Measurements from ENCODE around the gene TAS2R41. TPM values are rescaled to one million over a fixed set of nuclear protein-coding genes. Genes with fewer than 3 reads are reported as not detected.
"Not testable (repeated sequence)": the region's sequence is repeated elsewhere in the genome, so short reads cannot be mapped to it uniquely, and the experiment has no call there.

Gene TAS2R41
- total and polyA plus RNA-seq, 2 of the 4 experiments (the other 2 are of a cell fraction): not detected

DNA sequence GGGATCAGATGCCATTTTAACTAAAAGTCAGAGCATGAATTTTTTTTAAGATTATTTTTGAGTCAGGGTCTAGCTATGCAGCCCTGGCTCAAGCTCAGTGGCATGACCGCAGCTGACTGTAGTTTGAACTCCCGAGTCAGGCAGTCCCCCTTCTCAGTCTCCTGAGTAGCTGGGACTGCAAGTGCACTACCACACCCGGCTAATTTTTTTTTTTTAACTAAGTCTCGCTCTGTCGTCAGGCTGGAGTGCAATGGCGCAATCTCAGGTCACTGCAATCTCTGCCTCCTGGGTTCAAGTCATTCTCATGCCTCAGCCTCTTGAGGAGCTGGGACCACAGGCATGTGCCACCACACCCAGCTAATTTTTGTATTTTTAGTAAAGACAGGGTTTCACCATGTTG lies 7.8 kb downstream of the TAS2R41 start:
- H3K79me1 ChIP-seq (ENCODE audit: low read depth in 1 of 2, low read length in 2 of 2): no peaks in the 10 kb centered on the region
- no peak overlapping the region for H2BK20ac ChIP-seq (ENCODE audit: low read depth, low read length)
- no peak overlapping the region for H3K4ac ChIP-seq (ENCODE audit: low read depth, low read length)
- no peak overlapping the region for H3K14ac ChIP-seq (replicated peaks; ENCODE audit: low read depth, low read length)
- no peak overlapping the region for H2BK5ac ChIP-seq (ENCODE audit: low read depth, low read length, poor library complexity, severe bottlenecking)
- no peak overlapping the region for H2AFZ ChIP-seq (replicated peaks; ENCODE audit: low read length, poor library complexity)
- no peak overlapping the region for H4K5ac ChIP-seq (ENCODE audit: low read depth, low read length)
- no peaks in the 10 kb centered on the region for H3K36me3 ChIP-seq (ENCODE audit: control insufficient read depth, insufficient read depth, low read length)
- no peaks in the 10 kb centered on the region for H3K9me1 ChIP-seq (ENCODE audit: insufficient read depth, low read length)
- H3K4me2 ChIP-seq (ENCODE audit: low read depth, low read length): no peak overlapping the region
- peaks cover 4% of the 10 kb centered on the region for H3K4me1 ChIP-seq (ENCODE audit: control insufficient read depth, insufficient read depth, low read length)
- H2BK120ac ChIP-seq (ENCODE audit: low read depth, low read length): no peak overlapping the region
- POLR2A ChIA-PET (ENCODE audit: unreplicated experiment): no interaction called here
- dilution Hi-C loops (cut with HindIII; ENCODE audit: low sequenced_read_pairs, unreplicated experiment): no loop called here
- peak; percentile 82 for TF ChIP-seq CEBPB (IDR thresholded peaks at IDR 0.05; ENCODE audit: low read depth, low read length)
- TF ChIP-seq, protein P1, sequence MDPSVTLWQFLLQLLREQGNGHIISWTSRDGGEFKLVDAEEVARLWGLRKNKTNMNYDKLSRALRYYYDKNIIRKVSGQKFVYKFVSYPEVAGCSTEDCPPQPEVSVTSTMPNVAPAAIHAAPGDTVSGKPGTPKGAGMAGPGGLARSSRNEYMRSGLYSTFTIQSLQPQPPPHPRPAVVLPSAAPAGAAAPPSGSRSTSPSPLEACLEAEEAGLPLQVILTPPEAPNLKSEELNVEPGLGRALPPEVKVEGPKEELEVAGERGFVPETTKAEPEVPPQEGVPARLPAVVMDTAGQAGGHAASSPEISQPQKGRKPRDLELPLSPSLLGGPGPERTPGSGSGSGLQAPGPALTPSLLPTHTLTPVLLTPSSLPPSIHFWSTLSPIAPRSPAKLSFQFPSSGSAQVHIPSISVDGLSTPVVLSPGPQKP (IDR thresholded peaks at IDR 0.05; ENCODE audit: borderline replicate concordance, low read depth, low read length): no peak
- no peak overlapping the region for H4K91ac ChIP-seq (ENCODE audit: insufficient read depth, low read depth, low read length)
- no peak overlapping the region for H3K4me3 ChIP-seq (ENCODE audit: insufficient read depth, low read depth, low read length)
- ATAC-seq (ENCODE audit: low read depth): peak; percentile 46
- H3K27me3 ChIP-seq (ENCODE audit: control insufficient read depth, insufficient read depth, low read length): no peaks in the 10 kb centered on the region
- intact Hi-C loops (cut with micrococcal nuclease): loop anchor here (5.0 kb wide), 1 partner anchor 73 kb away; no protein-coding TSS in a partner anchor
- no peaks in the 10 kb centered on the region for H4K20me1 ChIP-seq (ENCODE audit: insufficient read depth, low read length)
- H2AK5ac ChIP-seq (ENCODE audit: low read depth, low read length): no peak overlapping the region
- WGBS, 2 experiments (ENCODE audit: extremely low coverage in 2 of 2, insufficient read length in 1 of 2): 80% methylated on average over 1 of the region's 6 CpGs; no CpG with 5 or more reads in 1 of the 2 experiments
- CTCF ChIA-PET: no interaction called here
- in situ Hi-C loops (cut with MboI; ENCODE audit: low sequenced_read_pairs): no loop called here
- peak; percentile 54 for DNase-seq
- no peak overlapping the region for H3K9ac ChIP-seq (ENCODE audit: low read depth, low read length)
- no peak overlapping the region for H4K8ac ChIP-seq (ENCODE audit: low read depth in 2 of 2, low read length in 2 of 2)
- no peak overlapping the region for H3K56ac ChIP-seq (ENCODE audit: extremely low read depth, insufficient read depth, low read length)
- no peaks in the 10 kb centered on the region for H3K9me3 ChIP-seq (ENCODE audit: control insufficient read depth, insufficient read depth, low read length)
- no peak overlapping the region for H2AK9ac ChIP-seq (replicated peaks; ENCODE audit: low read depth, low read length, poor library complexity)
- no peak overlapping the region for H3K18ac ChIP-seq (ENCODE audit: low read depth, low read length)
- BruUV-seq (replicated peaks): no TSS peak
- H3K23ac ChIP-seq (ENCODE audit: low read depth, low read length): no peak overlapping the region
- H3K27ac ChIP-seq (ENCODE audit: insufficient read depth, low read length): no peak overlapping the region
- H2BK15ac ChIP-seq (ENCODE audit: low read depth, low read length): no peak overlapping the region

GRCh38 chr7:143486266-143486665 lies 8.6 kb downstream of the TAS2R41 start:
- H2AFZ ChIP-seq (replicated peaks; ENCODE audit: low read length, poor library complexity); H2BK5ac ChIP-seq (ENCODE audit: low read depth, low read length, poor library complexity, severe bottlenecking); H2BK20ac ChIP-seq (ENCODE audit: low read depth, low read length); H3K9ac ChIP-seq (ENCODE audit: low read depth, low read length); H4K91ac ChIP-seq (ENCODE audit: insufficient read depth, low read depth, low read length); H3K27ac ChIP-seq (ENCODE audit: insufficient read depth, low read length); H3K23ac ChIP-seq (ENCODE audit: low read depth, low read length); BruUV-seq (replicated peaks); H3K36me3 ChIP-seq (ENCODE audit: control insufficient read depth, insufficient read depth, low read length); dilution Hi-C loops (cut with HindIII; ENCODE audit: low sequenced_read_pairs, unreplicated experiment); H3K9me3 ChIP-seq (ENCODE audit: control insufficient read depth, insufficient read depth, low read length); DNase-seq; H2AK9ac ChIP-seq (replicated peaks; ENCODE audit: low read depth, low read length, poor library complexity); H4K5ac ChIP-seq (ENCODE audit: low read depth, low read length); H3K4me3 ChIP-seq (ENCODE audit: insufficient read depth, low read depth, low read length); H3K56ac ChIP-seq (ENCODE audit: extremely low read depth, insufficient read depth, low read length); POLR2A ChIA-PET (ENCODE audit: unreplicated experiment); H4K8ac ChIP-seq (ENCODE audit: low read depth in 2 of 2, low read length in 2 of 2); H3K14ac ChIP-seq (replicated peaks; ENCODE audit: low read depth, low read length); H4K20me1 ChIP-seq (ENCODE audit: insufficient read depth, low read length); in situ Hi-C loops (cut with MboI; ENCODE audit: low sequenced_read_pairs); ATAC-seq (ENCODE audit: low read depth); H3K79me1 ChIP-seq (ENCODE audit: low read depth in 1 of 2, low read length in 2 of 2); H2BK120ac ChIP-seq (ENCODE audit: low read depth, low read length); H2AK5ac ChIP-seq (ENCODE audit: low read depth, low read length); CTCF ChIA-PET; H3K4me2 ChIP-seq (ENCODE audit: low read depth, low read length); H3K4me1 ChIP-seq (ENCODE audit: control insufficient read depth, insufficient read depth, low read length); H2BK15ac ChIP-seq (ENCODE audit: low read depth, low read length); H3K27me3 ChIP-seq (ENCODE audit: control insufficient read depth, insufficient read depth, low read length); H3K9me1 ChIP-seq (ENCODE audit: insufficient read depth, low read length); H3K4ac ChIP-seq (ENCODE audit: low read depth, low read length); H3K18ac ChIP-seq (ENCODE audit: low read depth, low read length): not testable (repeated sequence)
- no CpG with 5 or more reads among the region's 3 CpGs for WGBS, 2 experiments (ENCODE audit: extremely low coverage in 2 of 2, insufficient read length in 1 of 2)
- intact Hi-C loops (cut with micrococcal nuclease): loop anchor here (5.0 kb wide), 1 partner anchor 74 kb away; no protein-coding TSS in a partner anchor

All from IMR-90 (cell line).